Thoracic aorta (tissue), 2 donors: ENCODE measurements around the gene SENP6. TPM values are rescaled to one million over a fixed set of nuclear protein-coding genes. Genes with fewer than 3 reads are reported as not detected.
A peak's percentile ranks its signal among the peaks of the same experiment; 100 is the strongest.

ENCODE experiments used
- ATAC-seq: fragments of 150-250 bp; one replicate; pipeline ENCODE4 v1.8.0; 2017; ENCODE audit warnings: low read depth; ENCODE audit not compliant: insufficient number of reproducible peaks, low FRiP score
- DNase-seq: peaks from one replicate; pipeline ENCODE4 v3.0.0-alpha.2; 2020; ENCODE audit warnings: low spot score
- H3K27ac ChIP-seq, 2 donors: fragments of 200-600 bp; sonication (generic); 1 replicate in 1 of 2; 2 replicates in 1 of 2; pipeline ENCODE4 v1.5.1; 2016; ENCODE audit warnings: mild to moderate bottlenecking in 2 of 2, moderate library complexity in 2 of 2
- H3K27me3 ChIP-seq: fragments of 200-600 bp; sonication (generic); replicated peaks from 2 replicates; pipeline ENCODE4 v1.6.0; 2016; ENCODE audit warnings: mild to moderate bottlenecking; ENCODE audit not compliant: insufficient read depth
- H3K36me3 ChIP-seq: fragments of 200-600 bp; sonication (generic); one replicate; pipeline ENCODE4 v1.5.1; 2016
- H3K4me1 ChIP-seq, 2 donors: fragments of 200-600 bp; sonication (generic); 1 replicate in 1 of 2; 2 replicates in 1 of 2; pipeline versions ENCODE4 v1.5.1 to v1.6.0; 2016; ENCODE audit warnings: low read depth in 2 of 2, mild to moderate bottlenecking in 1 of 2; ENCODE audit not compliant: control insufficient read depth in 1 of 2
- H3K4me3 ChIP-seq: fragments of 200-600 bp; sonication (generic); 2 replicates; pipeline ENCODE4 v1.5.1; 2016; ENCODE audit warnings: mild to moderate bottlenecking
- H3K9me3 ChIP-seq: fragments of 200-600 bp; sonication (generic); 2 replicates; pipeline ENCODE4 v1.5.1; 2016
- total RNA-seq, 2 donors: library from RNA; depleted of rRNA; stranded (reverse); fragments of >200 nt; gene quantifications; one replicate each; pipeline versions ENCODE4 v1.1.0 to v1.2.3, GENCODE V29; 2016
- TF ChIP-seq, protein P1 (sequence below): fragments of 200-600 bp; sonication (generic); IDR thresholded peaks from one replicate; pipeline ENCODE4 v1.5.1; 2019; ENCODE audit warnings: antibody characterized with exemption

SENP6 gene
- total RNA-seq, 2 donors from 2014 or later: 115 to 163 TPM

DNA sequence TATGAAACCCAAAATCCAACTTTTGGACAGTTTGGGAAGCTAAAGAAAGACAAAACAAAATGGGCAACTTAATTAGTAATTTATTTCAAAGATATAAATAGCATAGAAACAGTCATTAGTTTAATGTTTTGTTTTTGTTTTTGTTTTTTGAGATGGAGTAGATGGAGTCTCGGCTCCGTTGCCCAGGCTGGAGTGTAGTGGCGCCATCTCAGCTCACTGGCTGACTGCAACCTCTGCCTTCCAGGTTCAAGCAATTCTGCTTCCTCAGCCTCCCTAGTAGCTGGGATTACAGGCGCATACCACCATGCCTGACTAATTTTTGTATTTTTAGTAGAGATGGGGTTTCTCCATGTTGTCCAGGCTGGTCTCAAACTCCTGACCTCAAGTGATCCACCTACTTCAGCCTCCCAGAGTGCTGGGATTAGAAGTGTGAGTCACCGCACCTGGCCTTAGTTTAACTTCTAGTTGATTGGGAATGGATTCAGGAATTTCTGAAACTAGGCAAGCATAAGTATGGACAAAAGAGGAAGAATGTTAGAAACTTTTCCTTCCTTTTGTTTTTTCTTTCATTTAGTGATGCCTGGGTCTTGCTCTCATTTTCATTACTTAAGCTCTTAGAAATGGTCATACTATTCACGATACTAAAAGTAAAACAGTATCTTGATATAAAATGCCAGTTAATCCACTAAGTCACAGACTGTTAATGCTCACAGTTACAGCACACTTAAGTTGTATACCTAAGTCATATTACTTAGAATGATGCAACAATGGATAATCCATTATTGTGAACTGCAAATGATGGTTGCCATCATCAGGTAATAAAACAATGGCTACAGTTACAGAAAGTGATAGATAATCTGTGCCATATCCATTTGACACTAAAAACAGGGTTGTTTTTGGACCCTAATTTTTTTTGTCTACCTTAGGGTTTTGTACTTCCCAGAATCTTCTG, 8.2 kb downstream of the SENP6 start:
- Histone ChIP-seq H3K27me3 (no peaks in the 10 kb centered on the region), H3K27ac (peak overlapping the region; percentile 58 to 74), H3K36me3 (no peaks in the 10 kb centered on the region), H3K4me3 (no peak overlapping the region), H3K4me1 (peaks cover 51 to 91% of the 10 kb centered on the region in 2 donors), H3K9me3 (no peaks in the 10 kb centered on the region)
- ATAC-seq (peak; percentile 56), DNase-seq (no peak)
- TF ChIP-seq, protein P1, sequence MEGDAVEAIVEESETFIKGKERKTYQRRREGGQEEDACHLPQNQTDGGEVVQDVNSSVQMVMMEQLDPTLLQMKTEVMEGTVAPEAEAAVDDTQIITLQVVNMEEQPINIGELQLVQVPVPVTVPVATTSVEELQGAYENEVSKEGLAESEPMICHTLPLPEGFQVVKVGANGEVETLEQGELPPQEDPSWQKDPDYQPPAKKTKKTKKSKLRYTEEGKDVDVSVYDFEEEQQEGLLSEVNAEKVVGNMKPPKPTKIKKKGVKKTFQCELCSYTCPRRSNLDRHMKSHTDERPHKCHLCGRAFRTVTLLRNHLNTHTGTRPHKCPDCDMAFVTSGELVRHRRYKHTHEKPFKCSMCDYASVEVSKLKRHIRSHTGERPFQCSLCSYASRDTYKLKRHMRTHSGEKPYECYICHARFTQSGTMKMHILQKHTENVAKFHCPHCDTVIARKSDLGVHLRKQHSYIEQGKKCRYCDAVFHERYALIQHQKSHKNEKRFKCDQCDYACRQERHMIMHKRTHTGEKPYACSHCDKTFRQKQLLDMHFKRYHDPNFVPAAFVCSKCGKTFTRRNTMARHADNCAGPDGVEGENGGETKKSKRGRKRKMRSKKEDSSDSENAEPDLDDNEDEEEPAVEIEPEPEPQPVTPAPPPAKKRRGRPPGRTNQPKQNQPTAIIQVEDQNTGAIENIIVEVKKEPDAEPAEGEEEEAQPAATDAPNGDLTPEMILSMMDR: no peak

DNA sequence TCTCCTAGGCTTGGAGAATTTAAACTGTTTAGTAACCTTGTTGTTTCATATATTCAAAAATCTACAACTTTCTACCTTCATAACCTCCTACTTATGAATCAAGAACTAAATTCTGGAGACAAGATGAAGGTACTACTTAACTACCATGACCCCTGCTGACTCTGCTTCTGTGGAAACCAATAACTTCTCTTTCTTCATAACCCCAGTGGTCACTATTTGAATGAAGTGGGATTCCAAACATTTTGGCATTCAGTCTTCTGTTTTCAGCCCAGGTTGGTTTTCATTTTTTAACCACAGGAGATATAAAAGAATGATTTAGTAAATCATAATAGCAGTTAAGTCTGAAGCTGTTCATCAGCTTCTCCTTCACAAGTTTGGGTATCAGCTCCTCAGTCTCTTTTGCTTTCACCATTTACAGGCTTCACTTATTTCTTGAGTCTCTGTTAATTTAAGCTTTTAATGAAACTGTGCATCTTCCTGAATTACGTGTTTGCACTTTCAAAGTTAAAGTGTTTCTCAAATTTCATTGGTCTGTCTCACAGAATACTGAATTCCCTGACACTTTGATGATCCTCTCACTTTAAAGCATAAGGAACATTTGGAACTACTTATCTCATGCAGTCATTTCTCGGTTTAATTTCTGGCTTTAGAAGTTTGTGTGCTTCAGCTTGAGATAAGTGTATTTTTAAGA, 9.5 kb downstream of the SENP6 start:
- no peaks in the 10 kb centered on the region for H3K27me3 ChIP-seq
- H3K4me1 ChIP-seq: peaks cover 60 to 87% of the 10 kb centered on the region in 2 donors
- no peak for ATAC-seq
- no peaks in the 10 kb centered on the region for H3K36me3 ChIP-seq
- no peak overlapping the region for H3K4me3 ChIP-seq
- H3K9me3 ChIP-seq: no peaks in the 10 kb centered on the region
- peak overlapping the region; percentile 40 to 74 for H3K27ac ChIP-seq
- DNase-seq: no peak
- TF ChIP-seq, protein P1: no peak

DNA sequence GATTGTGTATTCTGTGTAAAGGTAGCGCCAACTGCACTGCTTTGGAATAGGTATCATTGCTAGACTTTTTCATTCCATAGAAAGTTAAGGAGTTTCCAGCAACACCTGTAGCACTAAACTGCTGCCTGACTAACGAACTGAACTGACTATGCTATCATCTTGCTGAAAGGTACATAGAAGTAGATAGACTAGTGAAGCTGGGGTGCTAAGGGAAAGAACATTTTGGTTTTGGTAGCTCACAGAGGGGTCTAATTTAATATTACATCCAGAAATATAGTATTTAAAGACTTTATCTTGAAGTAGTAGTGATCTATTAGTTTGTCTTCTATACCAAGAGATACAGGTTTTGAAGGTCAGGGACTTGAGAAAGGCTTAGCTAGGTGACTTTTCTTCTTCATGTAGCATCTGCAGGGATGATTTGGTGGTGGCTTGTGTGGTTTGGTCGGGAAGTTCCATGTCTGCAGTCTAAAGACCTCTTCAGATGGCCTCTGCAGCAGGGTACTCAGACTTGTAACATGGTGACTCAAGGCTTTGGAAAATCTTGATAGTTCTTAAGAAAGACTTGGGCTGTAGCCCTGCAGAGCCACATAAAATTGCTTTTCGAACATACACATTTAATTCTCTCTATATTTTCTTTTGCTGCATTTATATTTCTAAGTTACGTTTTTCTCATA, 10.2 kb downstream of the SENP6 start:
- peak overlapping the region; percentile 40 to 74 for H3K27ac ChIP-seq
- DNase-seq (no peak), ATAC-seq (no peak)
- peaks cover 61 to 82% of the 10 kb centered on the region in 2 donors for H3K4me1 ChIP-seq
- peak overlapping the region; percentile 8 for H3K4me3 ChIP-seq
- H3K9me3 ChIP-seq: no peaks in the 10 kb centered on the region
- H3K36me3 ChIP-seq: no peaks in the 10 kb centered on the region
- TF ChIP-seq, protein P1: no peak
- no peaks in the 10 kb centered on the region for H3K27me3 ChIP-seq

DNA sequence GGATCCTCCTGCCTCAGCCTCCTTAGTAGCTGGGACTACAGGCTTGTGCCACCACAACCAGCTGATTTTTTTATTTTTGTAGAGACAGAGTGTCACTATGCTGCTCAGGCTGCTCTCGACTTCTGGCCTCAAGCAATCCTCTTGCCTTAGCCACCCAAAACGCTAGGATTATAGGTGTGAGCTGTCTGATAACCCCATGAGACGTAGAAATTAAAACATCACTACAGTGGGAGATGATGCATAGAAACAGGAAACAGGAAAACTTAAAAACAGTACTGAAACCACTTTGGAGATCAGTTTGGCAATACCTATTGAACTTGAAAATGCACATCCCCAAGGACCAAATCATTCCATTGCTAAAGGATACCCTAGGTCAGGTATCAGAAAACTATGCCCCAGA, 10.8 kb downstream of the SENP6 start:
- no peak for DNase-seq
- no peaks in the 10 kb centered on the region for H3K9me3 ChIP-seq
- ATAC-seq: no peak
- peak overlapping the region; percentile 40 to 74 for H3K27ac ChIP-seq
- TF ChIP-seq, protein P1: no peak
- no peaks in the 10 kb centered on the region for H3K36me3 ChIP-seq
- H3K4me3 ChIP-seq: peak overlapping the region; percentile 8
- H3K27me3 ChIP-seq: no peaks in the 10 kb centered on the region
- peaks cover 61 to 80% of the 10 kb centered on the region in 2 donors for H3K4me1 ChIP-seq
